HepG2 (cell line): ENCODE measurements around the gene PPAN. TPM values are rescaled to one million over a fixed set of nuclear protein-coding genes. Genes with fewer than 3 reads are reported as not detected.

Experiments
- AKAP8 ChIP-seq: sonication (generic); formaldehyde crosslinking; IDR thresholded peaks from 2 replicates; pipeline ENCODE4 v1.5.1; 2020; ENCODE audit warnings: mild to moderate bottlenecking, missing genetic modification reagents
- BORCS8-MEF2B ChIP-seq: sonication (generic); formaldehyde crosslinking; IDR thresholded peaks from 2 replicates; pipeline ENCODE4 v1.8.0; 2022; ENCODE audit warnings: mild to moderate bottlenecking, missing genetic modification reagents
- GTF3A ChIP-seq: sonication (generic); formaldehyde crosslinking; conservative IDR thresholded peaks from 2 replicates; pipeline ENCODE4 v1.4.0; 2020; ENCODE audit warnings: mild to moderate bottlenecking, missing genetic modification reagents
- JUNB ChIP-seq: sonication (generic); formaldehyde crosslinking; IDR thresholded peaks from 2 replicates; pipeline ENCODE4 v1.8.0; 2022; ENCODE audit warnings: missing genetic modification reagents, mild to moderate bottlenecking, borderline replicate concordance
- KAT7 ChIP-seq: IDR thresholded peaks from 2 replicates; pipeline ENCODE4 v1.6.1; 2018; ENCODE audit warnings: borderline replicate concordance, missing compliant biosample characterization
- KLF6 ChIP-seq: IDR thresholded peaks from 2 replicates; pipeline ENCODE4 v1.8.0; 2016; ENCODE audit warnings: missing biosample characterization, missing genetic modification reagents
- LBX2 ChIP-seq: sonication (generic); formaldehyde crosslinking; IDR thresholded peaks from 2 replicates; pipeline ENCODE4 v1.5.0; 2020; ENCODE audit warnings: missing genetic modification reagents, mild to moderate bottlenecking, borderline replicate concordance
- MTA3 ChIP-seq: sonication (generic); formaldehyde crosslinking; IDR thresholded peaks from 2 replicates; pipeline ENCODE4 v1.4.0; 2020; ENCODE audit warnings: missing genetic modification reagents
- TEAD3 ChIP-seq: optimal IDR thresholded peaks from 2 replicates; pipeline ENCODE3; 2016; ENCODE audit warnings: borderline replicate concordance
- THAP7 ChIP-seq: sonication (generic); formaldehyde crosslinking; IDR thresholded peaks from 2 replicates; pipeline ENCODE4 v1.8.1; 2023; ENCODE audit warnings: mild to moderate bottlenecking, missing genetic modification reagents
- ZBTB34 ChIP-seq: sonication (generic); formaldehyde crosslinking; IDR thresholded peaks from 2 replicates; pipeline ENCODE4 v1.8.0; 2022; ENCODE audit warnings: mild to moderate bottlenecking, missing genetic modification reagents
- ZFP1 ChIP-seq: IDR thresholded peaks from 2 replicates; pipeline ENCODE4 v1.6.1; 2016
- ZFP36L1 ChIP-seq: sonication (generic); formaldehyde crosslinking; IDR thresholded peaks from 2 replicates; pipeline ENCODE4 v1.8.0; 2022; ENCODE audit warnings: mild to moderate bottlenecking, missing genetic modification reagents, moderate library complexity
- ZKSCAN8 ChIP-seq: IDR thresholded peaks from 2 replicates; pipeline ENCODE4 v1.6.1; 2016; ENCODE audit warnings: borderline replicate concordance, missing genetic modification reagents, missing compliant biosample characterization
- ZNF180 ChIP-seq: sonication (generic); formaldehyde crosslinking; IDR thresholded peaks from 2 replicates; pipeline ENCODE4 v1.4.0; 2020; ENCODE audit warnings: low read depth, missing genetic modification reagents, borderline replicate concordance
- ZNF441 ChIP-seq: sonication (generic); formaldehyde crosslinking; IDR thresholded peaks from 2 replicates; pipeline ENCODE4 v1.7.0; 2021; ENCODE audit warnings: missing genetic modification reagents, borderline replicate concordance
- ZNF652 ChIP-seq: IDR thresholded peaks from 2 replicates; pipeline ENCODE4 v1.6.1; 2016; ENCODE audit warnings: low read depth, borderline replicate concordance
- ZNF704 ChIP-seq: sonication (generic); formaldehyde crosslinking; IDR thresholded peaks from 2 replicates; pipeline ENCODE4 v1.8.1; 2023; ENCODE audit warnings: mild to moderate bottlenecking, inconsistent platforms, moderate library complexity, missing genetic modification reagents, borderline replicate concordance
- polyA plus RNA-seq, 8 experiments: library from polyadenylated mRNA; depleted of rRNA in 3 of 8; stranded (reverse) in 7 of 8; unstranded in 1 of 8; fragments of >200 nt; fragmentation: Illumina TruSeq in 4 of 8; extraction: Trizol in 4 of 8; gene quantifications; 2 replicates each; pipeline versions ENCODE4 v1.2.1 to v1.2.3, GENCODE V29; 2011 to 2016; ENCODE audit warnings: low read depth in 4 of 8, missing spikeins in 1 of 8, mixed read lengths in 1 of 8; ENCODE audit not compliant: insufficient read depth in 1 of 8
- total RNA-seq, 5 experiments: library from RNA; depleted of rRNA; stranded (reverse); fragments of >200 nt; fragmentation: Illumina TruSeq; extraction: Trizol; gene quantifications; 2 replicates each; pipeline ENCODE4 v1.2.3, GENCODE V29; 2016; ENCODE audit warnings: low read depth in 1 of 5
- TF ChIP-seq, protein P1 (sequence below): sonication (generic); formaldehyde crosslinking; IDR thresholded peaks from 2 replicates; pipeline ENCODE4 v1.4.0; 2020; ENCODE audit warnings: mild to moderate bottlenecking, low read depth, missing genetic modification reagents
- TF ChIP-seq, protein P2 (sequence below): sonication (generic); formaldehyde crosslinking; IDR thresholded peaks from 2 replicates; pipeline ENCODE4 v1.5.0; 2020; ENCODE audit warnings: mild to moderate bottlenecking, low read depth, missing genetic modification reagents, borderline replicate concordance

Gene PPAN
- total and polyA plus RNA-seq, 2 of the 13 experiments (the other 11 are each of a cell fraction or from before 2014, with no cell fraction given) = 36.2 to 41.9 TPM

DNA sequence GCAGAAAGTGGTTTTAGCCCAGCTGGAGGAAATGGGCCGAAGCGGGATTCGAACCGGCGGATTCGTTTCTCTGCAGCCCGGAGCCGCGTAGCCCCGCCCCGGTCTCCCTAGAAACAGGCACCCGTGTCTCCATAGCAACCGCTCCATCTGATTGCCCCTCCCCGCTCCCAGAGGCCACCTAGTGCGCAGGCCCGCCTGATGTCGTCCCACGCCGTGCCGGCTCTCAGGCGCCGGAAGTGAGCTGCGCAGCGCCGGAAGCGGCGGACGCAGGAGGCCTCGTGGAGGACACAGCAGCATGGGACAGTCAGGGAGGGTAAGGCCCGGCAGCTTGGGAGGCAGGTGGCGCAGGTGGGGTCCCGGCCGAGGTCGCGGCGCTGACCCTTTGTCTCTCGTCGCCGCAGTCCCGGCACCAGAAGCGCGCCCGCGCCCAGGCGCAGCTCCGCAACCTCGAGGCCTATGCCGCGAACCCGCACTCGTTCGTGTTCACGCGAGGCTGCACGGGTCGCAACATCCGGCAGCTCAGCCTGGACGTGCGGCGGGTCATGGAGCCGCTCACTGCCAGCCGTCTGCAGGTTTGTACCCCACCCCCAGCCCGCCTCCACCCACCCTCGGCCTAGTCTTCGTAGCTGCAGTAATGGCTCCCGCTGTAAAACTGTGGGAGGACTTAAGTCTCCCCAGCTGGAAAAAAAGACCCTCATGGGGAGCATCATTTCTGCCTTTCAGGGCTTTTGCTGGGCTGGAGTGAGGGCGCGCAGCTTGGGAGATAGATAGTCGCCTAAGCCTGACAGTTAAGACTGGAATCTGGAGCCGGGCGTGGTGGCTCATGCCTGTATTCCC lies at the start of gene PPAN (continued):
- peak; percentile 86; the same call in 1 of the 2 replicates for TF ChIP-seq KAT7
- TF ChIP-seq THAP7 (CRISPR knock-in tag) = peak; percentile 79; the same call in 1 of the 2 replicates
- TF ChIP-seq, protein P1, sequence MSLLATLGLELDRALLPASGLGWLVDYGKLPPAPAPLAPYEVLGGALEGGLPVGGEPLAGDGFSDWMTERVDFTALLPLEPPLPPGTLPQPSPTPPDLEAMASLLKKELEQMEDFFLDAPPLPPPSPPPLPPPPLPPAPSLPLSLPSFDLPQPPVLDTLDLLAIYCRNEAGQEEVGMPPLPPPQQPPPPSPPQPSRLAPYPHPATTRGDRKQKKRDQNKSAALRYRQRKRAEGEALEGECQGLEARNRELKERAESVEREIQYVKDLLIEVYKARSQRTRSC = no peak
- no peak for TF ChIP-seq ZBTB34 (CRISPR knock-in tag)
- TF ChIP-seq ZKSCAN8 (CRISPR knock-in tag) = no peak
- TF ChIP-seq JUNB (CRISPR knock-in tag) = no peak
- TF ChIP-seq BORCS8-MEF2B (CRISPR knock-in tag) = peak; percentile 79; the same call in 1 of the 2 replicates
- TF ChIP-seq, protein P2, sequence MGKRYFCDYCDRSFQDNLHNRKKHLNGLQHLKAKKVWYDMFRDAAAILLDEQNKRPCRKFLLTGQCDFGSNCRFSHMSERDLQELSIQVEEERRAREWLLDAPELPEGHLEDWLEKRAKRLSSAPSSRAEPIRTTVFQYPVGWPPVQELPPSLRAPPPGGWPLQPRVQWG (CRISPR knock-in tag) = no peak
- TF ChIP-seq KLF6 = peak; percentile 70; the same call in 1 of the 2 replicates
- no peak for TF ChIP-seq ZFP36L1 (CRISPR knock-in tag)
- no peak; the same call in 1 of the 2 replicates for TF ChIP-seq ZFP1
- TF ChIP-seq GTF3A (CRISPR knock-in tag) = peak; percentile 71; the same call in 1 of the 2 replicates
- no peak for TF ChIP-seq ZNF652 (CRISPR knock-in tag)
- peak; percentile 39 for TF ChIP-seq TEAD3 (CRISPR knock-in tag)
- peak; percentile 95 for TF ChIP-seq AKAP8 (CRISPR knock-in tag)
- 0 out of 2 replicates have a peak, but pooled peaks have one; percentile 13 for TF ChIP-seq MTA3 (CRISPR knock-in tag)
- TF ChIP-seq ZNF704 (CRISPR knock-in tag) = 0 out of 2 replicates have a peak, but pooled peaks have one; percentile 46
- no peak for TF ChIP-seq ZNF180 (CRISPR knock-in tag)
- peak; percentile 82 for TF ChIP-seq ZNF441
- TF ChIP-seq LBX2 (CRISPR knock-in tag) = peak; percentile 66; the same call in 1 of the 2 replicates
